GM12874 (cell line): ENCODE measurements around the gene ZNF273.

Source experiments
- TF ChIP-seq, protein P1 (sequence below): IDR thresholded peaks from 2 replicates; pipeline ENCODE4 v1.5.1; 2011; ENCODE audit warnings: low read depth, mild to moderate bottlenecking, control low read depth, low read length, moderate library complexity; ENCODE audit not compliant: insufficient read depth

Gene ZNF273

DNA sequence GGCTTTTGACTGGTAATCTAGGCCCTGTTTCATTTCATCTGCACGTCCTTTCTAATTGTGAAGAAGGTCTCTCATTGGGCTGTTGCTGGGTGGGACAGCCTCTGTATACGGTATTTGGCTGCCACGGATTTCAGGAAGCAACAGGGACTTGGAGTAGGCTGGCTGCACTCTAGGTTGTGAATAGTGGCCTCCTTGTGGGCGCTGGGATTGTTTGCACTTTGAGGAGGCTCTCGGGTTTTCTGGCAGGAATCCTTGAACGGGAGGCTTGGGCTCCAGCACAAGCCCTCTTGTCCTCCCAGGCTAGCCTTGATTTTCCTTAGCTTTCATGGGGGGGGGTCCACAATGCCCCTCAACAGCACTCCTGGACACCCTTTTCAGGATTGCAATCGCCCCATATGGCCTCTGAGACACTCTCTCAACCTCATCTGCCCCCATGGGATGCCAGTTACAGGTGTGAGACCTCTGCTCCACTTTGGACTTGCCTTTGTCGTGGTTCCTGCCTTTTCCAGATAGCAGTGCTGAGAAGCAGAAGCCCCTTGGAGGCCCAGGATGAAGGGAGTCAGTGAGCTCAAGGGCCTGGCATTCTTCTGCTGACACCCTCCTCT is 33.9 kb upstream of the ZNF273 start:
- TF ChIP-seq, protein P1, sequence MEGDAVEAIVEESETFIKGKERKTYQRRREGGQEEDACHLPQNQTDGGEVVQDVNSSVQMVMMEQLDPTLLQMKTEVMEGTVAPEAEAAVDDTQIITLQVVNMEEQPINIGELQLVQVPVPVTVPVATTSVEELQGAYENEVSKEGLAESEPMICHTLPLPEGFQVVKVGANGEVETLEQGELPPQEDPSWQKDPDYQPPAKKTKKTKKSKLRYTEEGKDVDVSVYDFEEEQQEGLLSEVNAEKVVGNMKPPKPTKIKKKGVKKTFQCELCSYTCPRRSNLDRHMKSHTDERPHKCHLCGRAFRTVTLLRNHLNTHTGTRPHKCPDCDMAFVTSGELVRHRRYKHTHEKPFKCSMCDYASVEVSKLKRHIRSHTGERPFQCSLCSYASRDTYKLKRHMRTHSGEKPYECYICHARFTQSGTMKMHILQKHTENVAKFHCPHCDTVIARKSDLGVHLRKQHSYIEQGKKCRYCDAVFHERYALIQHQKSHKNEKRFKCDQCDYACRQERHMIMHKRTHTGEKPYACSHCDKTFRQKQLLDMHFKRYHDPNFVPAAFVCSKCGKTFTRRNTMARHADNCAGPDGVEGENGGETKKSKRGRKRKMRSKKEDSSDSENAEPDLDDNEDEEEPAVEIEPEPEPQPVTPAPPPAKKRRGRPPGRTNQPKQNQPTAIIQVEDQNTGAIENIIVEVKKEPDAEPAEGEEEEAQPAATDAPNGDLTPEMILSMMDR: no peak

DNA sequence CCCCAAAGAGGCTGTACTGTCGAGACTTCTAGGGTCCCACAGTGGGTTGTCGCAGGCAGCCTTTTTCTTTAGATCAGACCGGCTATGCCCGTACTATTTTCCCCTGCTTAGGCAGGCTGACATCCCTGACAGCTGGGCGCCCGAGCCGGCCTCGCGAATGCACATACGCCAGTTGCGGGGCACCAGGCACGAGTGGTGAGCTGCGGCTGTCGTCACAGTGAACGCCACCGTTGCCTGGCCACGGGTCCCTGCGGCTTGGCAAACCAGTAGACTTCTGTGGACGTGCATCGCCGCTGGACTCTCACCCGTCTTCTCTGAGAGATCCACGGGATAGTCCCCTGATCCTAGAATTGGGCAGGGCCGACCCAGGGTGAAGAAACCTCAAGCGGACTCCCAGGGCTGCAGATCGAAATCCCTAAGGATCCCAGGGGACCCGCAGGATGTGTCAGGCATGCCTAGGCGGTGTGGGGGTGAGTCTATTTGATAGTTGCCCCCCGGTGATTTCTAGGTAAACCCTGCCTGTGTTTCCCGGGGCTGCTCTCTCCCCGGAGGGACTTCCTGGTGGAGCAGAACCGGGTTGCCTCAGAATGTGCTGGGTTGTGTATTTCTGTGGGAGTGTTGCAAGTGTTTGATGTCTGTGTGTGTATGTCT is 33.0 kb upstream of the ZNF273 start:
- TF ChIP-seq, protein P1: no peak

DNA sequence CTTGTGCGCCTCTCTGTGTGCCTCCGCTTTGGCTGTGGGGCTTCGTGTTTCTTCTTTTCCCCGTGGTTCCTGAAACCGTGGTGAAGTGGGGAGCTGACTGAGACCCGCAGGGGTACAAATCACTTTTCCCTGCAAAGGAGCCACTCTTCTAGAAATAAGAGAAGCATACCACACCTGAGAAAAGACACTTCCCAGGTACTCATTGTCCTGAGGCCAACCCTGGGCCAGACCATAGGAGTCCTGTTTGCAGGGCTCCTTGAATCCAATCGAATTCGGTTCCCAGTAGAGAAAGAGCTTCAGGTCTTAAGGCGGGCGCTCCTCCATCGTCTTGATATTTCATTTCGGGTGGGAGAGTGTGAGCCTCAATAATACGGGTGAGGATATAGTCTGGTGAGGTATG is 32.4 kb upstream of the ZNF273 start:
- TF ChIP-seq, protein P1: no peak

DNA sequence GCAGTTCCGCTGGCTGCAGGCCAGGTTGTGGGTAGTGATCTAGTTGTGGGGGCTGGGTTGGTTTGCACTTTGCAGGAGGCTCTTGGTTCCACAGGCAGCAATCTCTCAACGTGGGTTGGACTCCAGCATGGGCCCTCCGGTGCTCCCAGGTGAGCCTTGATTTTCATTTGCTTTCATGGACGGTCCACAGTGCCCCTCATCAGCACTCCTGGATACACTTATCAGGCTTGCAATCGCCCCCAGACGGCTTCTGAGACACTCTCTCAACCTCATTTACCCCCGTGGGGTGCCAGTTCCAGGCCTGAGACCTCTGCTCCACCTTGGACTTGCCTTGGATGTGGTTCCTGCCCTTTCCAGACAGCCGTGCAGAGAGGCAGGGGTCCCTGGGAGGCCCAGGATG is 31.3 kb upstream of the ZNF273 start:
- TF ChIP-seq, protein P1: no peak

DNA sequence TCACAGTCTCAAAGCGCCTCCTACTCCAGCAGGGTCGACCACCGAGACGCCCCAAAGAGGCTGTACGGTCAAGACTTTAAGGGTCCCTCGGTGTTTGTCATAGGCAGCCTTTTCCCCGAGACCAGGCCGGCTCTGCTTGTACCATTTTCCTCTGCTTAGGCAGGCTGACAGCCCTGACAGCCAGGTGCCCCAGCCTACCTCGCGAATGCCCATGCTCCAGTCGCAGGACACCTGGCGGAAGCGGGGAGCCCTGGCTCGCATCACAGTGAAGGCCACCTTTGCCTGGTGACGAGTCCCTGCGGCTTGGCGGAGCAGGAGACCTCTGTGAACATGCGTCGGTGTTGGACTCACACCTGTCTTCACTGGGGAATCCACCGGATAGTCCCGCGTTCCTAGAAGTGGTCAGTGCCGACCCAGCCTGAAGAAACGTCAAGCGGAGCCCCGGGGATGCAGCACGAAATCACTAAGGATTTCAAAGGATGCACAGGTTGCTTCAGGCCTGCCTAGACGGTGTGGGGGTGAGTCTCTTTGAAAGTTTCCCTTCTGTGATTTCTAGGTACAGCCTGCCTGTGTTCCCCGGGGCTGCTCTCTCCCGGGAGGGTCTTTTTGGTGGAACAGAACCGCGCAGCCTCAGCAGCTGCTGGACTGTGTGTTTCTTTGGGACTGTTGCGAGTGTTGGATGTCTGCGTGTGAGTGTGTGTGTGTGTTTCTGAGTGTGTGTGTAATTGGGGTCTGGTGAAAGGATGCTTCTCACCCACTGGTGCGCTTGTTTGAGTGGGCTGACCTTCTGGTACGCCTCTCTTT is 30.5 kb upstream of the ZNF273 start:
- TF ChIP-seq, protein P1: no peak

DNA sequence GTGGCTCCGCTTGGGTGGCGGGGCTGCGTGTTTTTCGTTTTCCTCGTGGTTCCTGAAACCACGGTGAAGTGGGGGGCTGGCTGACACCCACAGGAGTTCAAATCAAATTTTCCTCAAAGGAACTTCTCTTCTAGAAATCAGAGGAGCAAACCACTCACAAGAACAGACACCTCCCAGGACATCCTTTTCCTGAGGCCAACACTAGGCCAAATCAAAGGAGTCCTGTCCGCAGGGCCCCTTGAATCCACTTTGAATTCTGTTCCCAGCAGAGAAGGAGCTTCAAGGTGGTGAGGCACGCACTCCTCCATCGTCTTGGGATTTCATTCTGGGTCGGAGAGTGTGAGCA is 29.9 kb upstream of the ZNF273 start:
- TF ChIP-seq, protein P1: no peak

DNA sequence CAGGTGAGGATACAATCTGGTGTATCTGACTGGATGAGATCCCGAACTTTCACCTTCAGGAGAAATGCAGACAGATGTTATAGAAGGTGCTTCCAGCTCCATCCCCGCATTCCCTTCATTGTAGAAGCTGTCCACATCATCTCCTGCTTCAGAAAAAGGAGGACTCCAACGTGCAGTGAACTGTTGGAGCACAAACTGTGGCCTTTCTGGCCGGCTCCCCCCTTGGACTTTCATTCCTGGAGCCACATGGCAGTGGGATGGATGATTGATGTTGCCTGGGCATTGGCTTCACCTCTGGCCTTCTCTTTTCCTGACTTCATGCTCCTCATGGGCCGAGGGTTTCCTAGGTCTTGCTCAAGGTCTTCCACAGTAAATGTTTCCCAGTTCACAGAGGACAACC is 29.6 kb upstream of the ZNF273 start:
- TF ChIP-seq, protein P1: no peak
